Astrocyte of the spinal cord (primary cell): ENCODE data around the gene EVL.

Experiments used
- DNase-seq: peaks from one replicate; pipeline ENCODE4 v3.0.0; 2011; ENCODE audit warnings: low read depth, low spot score
- H3K4me3 ChIP-seq: 2 replicates; pipeline ENCODE4 v1.5.1; 2011; ENCODE audit warnings: low read depth, mild to moderate bottlenecking, low read length, moderate library complexity
- CTCF ChIP-seq: IDR thresholded peaks from 2 replicates; pipeline ENCODE4 v1.5.1; 2012; ENCODE audit warnings: low read depth, mild to moderate bottlenecking, low read length, inconsistent platforms
- in situ Hi-C: cut with HindIII; loops from 2 replicates; pipeline ENCODE4 v1.10.0; 2017; ENCODE audit warnings: low sequenced_read_pairs

EVL gene

GRCh38 chr14:100086361-100086760 lies 21.1 kb downstream of the EVL start:
- no peak overlapping the region for H3K4me3 ChIP-seq
- DNase-seq, result no peak
- TF ChIP-seq CTCF, result no peak
- in situ Hi-C loops, result no loop called here

GRCh38 chr14:100088226-100088625 lies 23.0 kb downstream of the EVL start:
- DNase-seq, result no peak
- H3K4me3 ChIP-seq, result no peak overlapping the region
- in situ Hi-C loops, result no loop called here
- no peak for TF ChIP-seq CTCF

- TF ChIP-seq CTCF, result no peak
- in situ Hi-C loops, result no loop called here
- H3K4me3 ChIP-seq, result no peak overlapping the region
- no peak for DNase-seq
Measured at GRCh38 chr14:100091386-100091785, 26.2 kb downstream of the EVL start.

GRCh38 chr14:100092832-100093231 lies 27.6 kb downstream of the EVL start:
- DNase-seq, result no peak
- no peak overlapping the region for H3K4me3 ChIP-seq
- no peak for TF ChIP-seq CTCF
- in situ Hi-C loops, result no loop called here

- TF ChIP-seq CTCF, result no peak
- in situ Hi-C loops, result no loop called here
- no peak overlapping the region for H3K4me3 ChIP-seq
- DNase-seq, result no peak
Measured at GRCh38 chr14:100093319-100093718, 28.1 kb downstream of the EVL start.

GRCh38 chr14:100096656-100097055 lies 31.4 kb downstream of the EVL start:
- peak; percentile 58 for DNase-seq
- no peak overlapping the region for H3K4me3 ChIP-seq
- no peak for TF ChIP-seq CTCF
- in situ Hi-C loops, result no loop called here

- DNase-seq, result no peak
- no peak for TF ChIP-seq CTCF
- H3K4me3 ChIP-seq, result no peak overlapping the region
- in situ Hi-C loops, result no loop called here
Measured at GRCh38 chr14:100098171-100098570, 32.9 kb downstream of the EVL start.
